K562 (cell line): ENCODE results near the gene NUDT14. TPM values are rescaled to one million over a fixed set of nuclear protein-coding genes. Genes with fewer than 3 reads are reported as not detected.

ENCODE experiments used
- ATF1 ChIP-seq, 2 experiments: fragments of 450-650 bp in 1 of 2; IDR thresholded peaks; 2 replicates each; pipeline ENCODE4 v1.6.1; 2016; ENCODE audit warnings: missing compliant biosample characterization in 1 of 2, missing genetic modification characterization in 1 of 2
- GTF2F1 ChIP-seq: IDR thresholded peaks from 2 replicates; pipeline ENCODE4 v1.6.1; 2011; ENCODE audit warnings: low read depth, low read length, improper control_type of control experiment
- HDAC3 ChIP-seq: fragments of 450-650 bp; IDR thresholded peaks from 2 replicates; pipeline ENCODE4 v1.6.1; 2018; ENCODE audit warnings: borderline replicate concordance, mild to moderate bottlenecking, moderate library complexity; ENCODE audit not compliant: partially characterized antibody
- ILF3 ChIP-seq: fragments of 450-650 bp; IDR thresholded peaks from 2 replicates; pipeline ENCODE4 v1.6.1; 2018; ENCODE audit warnings: antibody characterized with exemption, mild to moderate bottlenecking, moderate library complexity, borderline replicate concordance
- KDM1A ChIP-seq, 2 experiments: fragments of 450-650 bp; IDR thresholded peaks; 2 replicates each; pipeline ENCODE4 v1.6.1; 2016; ENCODE audit warnings: mild to moderate bottlenecking in 2 of 2
- KLF1 ChIP-seq: fragments of 450-650 bp; IDR thresholded peaks from 2 replicates; pipeline ENCODE4 v1.6.1; 2016; ENCODE audit warnings: missing genetic modification characterization, missing compliant biosample characterization
- NCOR1 ChIP-seq: fragments of 450-650 bp; IDR thresholded peaks from 2 replicates; pipeline ENCODE4 v1.6.1; 2016; ENCODE audit warnings: mild to moderate bottlenecking, moderate library complexity
- NEUROD1 ChIP-seq: fragments of 150-350 bp; IDR thresholded peaks from 2 replicates; pipeline ENCODE4 v1.6.1; 2014; ENCODE audit warnings: borderline replicate concordance, low read length, low read depth; ENCODE audit not compliant: partially characterized antibody
- NUFIP1 ChIP-seq: fragments of 450-650 bp; IDR thresholded peaks from 2 replicates; pipeline ENCODE4 v1.6.1; 2018; ENCODE audit not compliant: partially characterized antibody
- POLR2AphosphoS5 ChIP-seq: IDR thresholded peaks from 2 replicates; pipeline ENCODE4 v1.6.1; 2011; ENCODE audit warnings: mild to moderate bottlenecking, low read depth, low read length, moderate library complexity; ENCODE audit not compliant: control insufficient read depth, insufficient read depth
- PPARD ChIP-seq: fragments of 250-450 bp; sonication (Bioruptor Pico); IDR thresholded peaks from 2 replicates; pipeline ENCODE4 v1.8.0; 2022; ENCODE audit warnings: inconsistent platforms, mild to moderate bottlenecking, moderate library complexity
- RBM39 ChIP-seq: fragments of 200-400 bp; formaldehyde crosslinking; optimal IDR thresholded peaks from 2 replicates; pipeline ENCODE3; 2018; ENCODE audit warnings: low read depth, low read length
- SAP30 ChIP-seq: fragments of 200-600 bp; sonication (generic); IDR thresholded peaks from 2 replicates; pipeline ENCODE4 v1.6.1; 2012; ENCODE audit warnings: borderline replicate concordance, low read depth, mild to moderate bottlenecking, moderate library complexity, low read length, control low read depth, inconsistent platforms; ENCODE audit not compliant: insufficient read depth, poor library complexity, severe bottlenecking
- TEAD4 ChIP-seq, 2 experiments: sonication (generic) in 1 of 2; formaldehyde crosslinking in 1 of 2; IDR thresholded peaks; 2 replicates each; pipeline versions ENCODE4 v1.6.1 to v1.8.0; 2012 to 2022; ENCODE audit warnings: borderline replicate concordance in 1 of 2, inconsistent platforms in 1 of 2, low read length in 1 of 2, mild to moderate bottlenecking in 1 of 2, missing genetic modification reagents in 1 of 2
- ZKSCAN3 ChIP-seq: fragments of 250-450 bp; sonication (Bioruptor Pico); IDR thresholded peaks from 2 replicates; pipeline ENCODE4 v1.4.0; 2020
- ZNF384 ChIP-seq: IDR thresholded peaks from 2 replicates; pipeline ENCODE4 v1.6.1; 2012; ENCODE audit warnings: low read depth, low read length, improper control_type of control experiment
- ZNF561 ChIP-seq: fragments of 450-650 bp; formaldehyde crosslinking; conservative IDR thresholded peaks from 2 replicates; pipeline ENCODE4 v1.4.0; 2020; ENCODE audit warnings: mild to moderate bottlenecking, moderate library complexity
- ZNF79 ChIP-seq: fragments of 250-450 bp; sonication (Bioruptor Pico); IDR thresholded peaks from 2 replicates; pipeline ENCODE4 v1.4.0; 2020; ENCODE audit warnings: low read depth, mild to moderate bottlenecking, moderate library complexity
- polyA plus RNA-seq, 8 experiments: library from polyadenylated mRNA; depleted of rRNA in 4 of 8; stranded (reverse) in 5 of 8; unstranded in 3 of 8; fragments of >200 nt; fragmentation: Nextera tagmentation in 2 of 8; fragmentation: Illumina TruSeq in 1 of 8; extraction: Ambion mirVana in 2 of 8; extraction: Trizol in 1 of 8; gene quantifications; 2 replicates each; pipeline versions ENCODE4 v1.2.1 to v1.2.3, GENCODE V29; 2011 to 2014; ENCODE audit warnings: inconsistent platforms in 1 of 8, missing spikeins in 1 of 8
- total RNA-seq, 7 experiments: library from RNA; depleted of rRNA in 6 of 7; stranded (reverse); fragments of >200 nt in 6 of 7; fragmentation: Illumina TruSeq in 2 of 7; extraction: Trizol in 2 of 7; gene quantifications; 2 replicates each; pipeline versions ENCODE4 v1.2.1 to v1.2.3, GENCODE V29; 2011 to 2021; ENCODE audit warnings: low replicate concordance in 1 of 7
- TF ChIP-seq, protein P1 (sequence below): sonication (generic); formaldehyde crosslinking; IDR thresholded peaks from 2 replicates; pipeline ENCODE4 v1.8.1; 2023; ENCODE audit warnings: mild to moderate bottlenecking, missing genetic modification reagents, moderate library complexity
- TF ChIP-seq, protein P2 (sequence below): fragments of 250-450 bp; sonication (Bioruptor Pico); IDR thresholded peaks from 2 replicates; pipeline ENCODE4 v1.8.0; 2021; ENCODE audit warnings: borderline replicate concordance, mild to moderate bottlenecking, moderate library complexity; ENCODE audit not compliant: poor library complexity, severe bottlenecking
- TF ChIP-seq, protein P3 (sequence below): fragments of 250-450 bp; sonication (Bioruptor Pico); IDR thresholded peaks from 2 replicates; pipeline ENCODE4 v1.8.0; 2022; ENCODE audit warnings: moderate library complexity, mild to moderate bottlenecking, inconsistent platforms
- TF ChIP-seq, protein P4 (sequence below): sonication (generic); formaldehyde crosslinking; IDR thresholded peaks from 2 replicates; pipeline ENCODE4 v1.8.0; 2022; ENCODE audit warnings: mild to moderate bottlenecking, missing genetic modification reagents
- TF ChIP-seq, protein P5 (sequence below): IDR thresholded peaks from 2 replicates; pipeline ENCODE4 v1.6.1; 2016; ENCODE audit warnings: missing genetic modification characterization, missing compliant biosample characterization

NUDT14 gene
- total and polyA plus RNA-seq, 9 of the 15 experiments (the other 6 are each of a cell fraction or from before 2014, with no cell fraction given) = 0.14 to 16.3 (median 8.2) TPM

DNA sequence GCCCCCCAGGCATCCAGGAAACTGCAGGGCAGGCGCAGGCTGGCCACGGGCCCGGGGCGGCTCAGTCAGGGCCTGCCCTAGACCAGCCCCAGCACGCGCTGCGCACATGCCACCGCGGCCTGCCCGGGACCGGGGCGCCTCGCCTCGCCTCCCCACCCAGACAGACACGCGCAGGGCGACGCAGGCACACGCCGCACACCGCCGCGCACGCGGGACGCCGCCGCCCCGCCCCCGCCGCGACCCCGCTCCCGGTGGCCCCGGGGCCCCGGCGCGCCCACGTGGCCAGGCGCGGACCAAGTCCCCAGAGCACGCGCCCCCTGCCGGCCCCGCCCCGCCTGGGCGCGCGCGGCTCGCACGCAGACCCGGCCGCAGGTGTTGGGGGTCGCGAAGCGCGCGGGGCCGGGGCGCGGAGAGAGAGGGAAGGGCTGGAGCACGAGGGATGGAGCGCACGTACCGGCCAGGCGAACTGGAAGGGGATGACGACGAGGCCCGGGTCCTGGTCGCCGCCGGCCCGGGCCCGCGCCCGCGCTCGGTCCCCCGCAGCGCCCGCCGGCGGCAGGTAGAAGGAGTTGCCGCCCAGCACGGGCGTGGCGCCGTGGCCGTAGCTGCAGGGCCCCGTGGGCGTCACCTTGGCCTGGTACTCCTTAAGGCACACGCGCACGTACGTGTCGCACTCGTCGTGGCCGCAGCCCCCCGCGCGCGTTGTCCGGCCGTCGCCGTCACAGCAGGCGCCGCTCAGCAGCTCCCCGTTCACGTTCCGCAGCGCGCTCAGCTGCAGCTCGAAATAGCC lies 13.6 kb downstream of the NUDT14 start (continued):
- TF ChIP-seq SAP30 = peak; percentile 40
- no peak for TF ChIP-seq POLR2AphosphoS5
- no peak for TF ChIP-seq ZNF384
- TF ChIP-seq ATF1 (CRISPR knock-in tag; IDR thresholded peaks at IDR 0.05) = no peak
- peak; percentile 18; the same call in 1 of the 2 replicates for TF ChIP-seq ATF1 (tag; IDR thresholded peaks at IDR 0.05)
- TF ChIP-seq HDAC3 = no peak
- TF ChIP-seq TEAD4 (IDR thresholded peaks at IDR 0.05; ENCODE audit: low read length) = no peak
- no peak for TF ChIP-seq TEAD4 (CRISPR knock-in tag; IDR thresholded peaks at IDR 0.05; ENCODE audit: borderline replicate concordance)
- TF ChIP-seq, protein P1, sequence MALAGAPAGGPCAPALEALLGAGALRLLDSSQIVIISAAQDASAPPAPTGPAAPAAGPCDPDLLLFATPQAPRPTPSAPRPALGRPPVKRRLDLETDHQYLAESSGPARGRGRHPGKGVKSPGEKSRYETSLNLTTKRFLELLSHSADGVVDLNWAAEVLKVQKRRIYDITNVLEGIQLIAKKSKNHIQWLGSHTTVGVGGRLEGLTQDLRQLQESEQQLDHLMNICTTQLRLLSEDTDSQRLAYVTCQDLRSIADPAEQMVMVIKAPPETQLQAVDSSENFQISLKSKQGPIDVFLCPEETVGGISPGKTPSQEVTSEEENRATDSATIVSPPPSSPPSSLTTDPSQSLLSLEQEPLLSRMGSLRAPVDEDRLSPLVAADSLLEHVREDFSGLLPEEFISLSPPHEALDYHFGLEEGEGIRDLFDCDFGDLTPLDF (CRISPR knock-in tag) = no peak
- TF ChIP-seq, protein P2, sequence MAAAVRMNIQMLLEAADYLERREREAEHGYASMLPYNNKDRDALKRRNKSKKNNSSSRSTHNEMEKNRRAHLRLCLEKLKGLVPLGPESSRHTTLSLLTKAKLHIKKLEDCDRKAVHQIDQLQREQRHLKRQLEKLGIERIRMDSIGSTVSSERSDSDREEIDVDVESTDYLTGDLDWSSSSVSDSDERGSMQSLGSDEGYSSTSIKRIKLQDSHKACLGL (CRISPR knock-in tag) = no peak
- TF ChIP-seq ZNF79 (CRISPR knock-in tag) = no peak
- TF ChIP-seq, protein P3, sequence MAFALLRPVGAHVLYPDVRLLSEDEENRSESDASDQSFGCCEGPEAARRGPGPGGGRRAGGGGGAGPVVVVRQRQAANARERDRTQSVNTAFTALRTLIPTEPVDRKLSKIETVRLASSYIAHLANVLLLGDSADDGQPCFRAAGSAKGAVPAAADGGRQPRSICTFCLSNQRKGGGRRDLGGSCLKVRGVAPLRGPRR (CRISPR knock-in tag) = no peak
- TF ChIP-seq, protein P4, sequence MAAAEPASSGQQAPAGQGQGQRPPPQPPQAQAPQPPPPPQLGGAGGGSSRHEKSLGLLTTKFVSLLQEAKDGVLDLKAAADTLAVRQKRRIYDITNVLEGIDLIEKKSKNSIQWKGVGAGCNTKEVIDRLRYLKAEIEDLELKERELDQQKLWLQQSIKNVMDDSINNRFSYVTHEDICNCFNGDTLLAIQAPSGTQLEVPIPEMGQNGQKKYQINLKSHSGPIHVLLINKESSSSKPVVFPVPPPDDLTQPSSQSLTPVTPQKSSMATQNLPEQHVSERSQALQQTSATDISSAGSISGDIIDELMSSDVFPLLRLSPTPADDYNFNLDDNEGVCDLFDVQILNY (CRISPR knock-in tag) = no peak
- TF ChIP-seq KDM1A (IDR thresholded peaks at IDR 0.05) = no peak
- no peak for TF ChIP-seq NEUROD1
- no peak for TF ChIP-seq RBM39
- no peak for TF ChIP-seq NCOR1
- no peak for TF ChIP-seq ZNF561
- no peak for TF ChIP-seq ILF3
- no peak for TF ChIP-seq GTF2F1
- TF ChIP-seq ZKSCAN3 = no peak
- TF ChIP-seq PPARD (CRISPR knock-in tag) = no peak
- TF ChIP-seq KLF1 (tag) = peak; percentile 84
- TF ChIP-seq NUFIP1 = no peak
- TF ChIP-seq, protein P5, sequence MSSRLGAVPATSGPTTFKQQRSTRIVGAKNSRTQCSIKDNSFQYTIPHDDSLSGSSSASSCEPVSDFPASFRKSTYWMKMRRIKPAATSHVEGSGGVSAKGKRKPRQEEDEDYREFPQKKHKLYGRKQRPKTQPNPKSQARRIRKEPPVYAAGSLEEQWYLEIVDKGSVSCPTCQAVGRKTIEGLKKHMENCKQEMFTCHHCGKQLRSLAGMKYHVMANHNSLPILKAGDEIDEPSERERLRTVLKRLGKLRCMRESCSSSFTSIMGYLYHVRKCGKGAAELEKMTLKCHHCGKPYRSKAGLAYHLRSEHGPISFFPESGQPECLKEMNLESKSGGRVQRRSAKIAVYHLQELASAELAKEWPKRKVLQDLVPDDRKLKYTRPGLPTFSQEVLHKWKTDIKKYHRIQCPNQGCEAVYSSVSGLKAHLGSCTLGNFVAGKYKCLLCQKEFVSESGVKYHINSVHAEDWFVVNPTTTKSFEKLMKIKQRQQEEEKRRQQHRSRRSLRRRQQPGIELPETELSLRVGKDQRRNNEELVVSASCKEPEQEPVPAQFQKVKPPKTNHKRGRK (tag) = no peak
